Measurements from ENCODE around the gene C2CD4C. TPM values are rescaled to one million over a fixed set of nuclear protein-coding genes. Genes with fewer than 3 reads are reported as not detected.

Gene C2CD4C
- total and polyA plus RNA-seq, 2 donors (not counting 3 experiments of a cell fraction or from before 2014, with no cell fraction given): 0.25 to 0.38 TPM

- Histone ChIP-seq H3K27ac (ENCODE audit: insufficient read depth, low read depth, low read length) (no peak overlapping the region), H4K20me1 (replicated peaks; ENCODE audit: control insufficient read depth, extremely low read depth, insufficient read depth, low read length) (no peaks in the 10 kb centered on the region), H3K9ac (replicated peaks; ENCODE audit: extremely low read depth, insufficient read depth, low read length) (no peak overlapping the region), H3K4me2 (ENCODE audit: insufficient read depth, low read length) (no peak overlapping the region), H3K27me3 (ENCODE audit: control insufficient read depth in 2 of 2, insufficient read depth in 2 of 2, low read length in 2 of 2) (no peaks in the 10 kb centered on the region), H3K36me3 (ENCODE audit: control insufficient read depth in 2 of 2, extremely low read depth in 1 of 2, insufficient read depth in 2 of 2, low read length in 2 of 2) (no peaks in the 10 kb centered on the region), H2AFZ (ENCODE audit: low read depth, low read length) (no peak overlapping the region), H3K79me2 (ENCODE audit: control insufficient read depth, insufficient read depth, low read length) (no peaks in the 10 kb centered on the region), H3K9me3 (replicated peaks; ENCODE audit: control insufficient read depth, insufficient read depth, low read length) (no peaks in the 10 kb centered on the region), H3K9me1 (replicated peaks; ENCODE audit: control insufficient read depth, extremely low read depth, insufficient read depth, low read length) (no peaks in the 10 kb centered on the region), H3K4me1 (ENCODE audit: control insufficient read depth, extremely low read depth, insufficient read depth, low read length) (no peaks in the 10 kb centered on the region), H3K4me3 (replicated peaks in 1 of 3; ENCODE audit: insufficient read depth in 1 of 3, low read depth in 1 of 3, low read length in 3 of 3) (no peak overlapping the region)
- FAIRE-seq (no peak), DNase-seq (ENCODE audit: low read depth, low spot score) (no peak)
- TF ChIP-seq MAX (IDR thresholded peaks at IDR 0.05; ENCODE audit: insufficient read depth, insufficient read length) (no peak), GATA2 (IDR thresholded peaks at IDR 0.05; ENCODE audit: insufficient read depth, insufficient read length, low read depth, low read length) (no peak), MYC (IDR thresholded peaks at IDR 0.05; ENCODE audit: low read depth, low read length) (no peak), POLR2AphosphoS5 (IDR thresholded peaks at IDR 0.05; ENCODE audit: insufficient read depth, low read depth, low read length) (no peak), FOS (IDR thresholded peaks at IDR 0.05; ENCODE audit: borderline replicate concordance, insufficient read depth, low read length) (no peak), EZH2 (IDR thresholded peaks at IDR 0.05; ENCODE audit: borderline replicate concordance, low read depth, low read length, severe bottlenecking) (no peak), POLR2A (IDR thresholded peaks at IDR 0.05; ENCODE audit: low read depth, low read length) (no peak), JUN (IDR thresholded peaks at IDR 0.05; ENCODE audit: borderline replicate concordance, insufficient read depth, insufficient read length, low read depth) (no peak), CTCF (IDR thresholded peaks at IDR 0.05; ENCODE audit: extremely low read depth in 1 of 2, insufficient read depth in 1 of 2, low read depth in 1 of 2, low read length in 2 of 2) (no peak)
- ChIA-PET CTCF (no interaction called here), POLR2A (no interaction called here)
- BruUV-seq (replicated peaks): no TSS peak
- intact Hi-C loops (cut with micrococcal nuclease): no loop called here
- dilution Hi-C loops (cut with MboI; ENCODE audit: extremely low pct_ligation_motif_present, low sequenced_read_pairs): no loop called here
These were observed 7.0 kb downstream of the C2CD4C start for GRCh38 chr19:401866-402511.

Data from endothelial cell of umbilical vein (primary cell).